ENCODE measurements around the gene KRTAP17-1.
"Not testable (repeated sequence)": the region's sequence is repeated elsewhere in the genome, so short reads cannot be mapped to it uniquely, and the experiment has no call there.

Gene KRTAP17-1

DNA sequence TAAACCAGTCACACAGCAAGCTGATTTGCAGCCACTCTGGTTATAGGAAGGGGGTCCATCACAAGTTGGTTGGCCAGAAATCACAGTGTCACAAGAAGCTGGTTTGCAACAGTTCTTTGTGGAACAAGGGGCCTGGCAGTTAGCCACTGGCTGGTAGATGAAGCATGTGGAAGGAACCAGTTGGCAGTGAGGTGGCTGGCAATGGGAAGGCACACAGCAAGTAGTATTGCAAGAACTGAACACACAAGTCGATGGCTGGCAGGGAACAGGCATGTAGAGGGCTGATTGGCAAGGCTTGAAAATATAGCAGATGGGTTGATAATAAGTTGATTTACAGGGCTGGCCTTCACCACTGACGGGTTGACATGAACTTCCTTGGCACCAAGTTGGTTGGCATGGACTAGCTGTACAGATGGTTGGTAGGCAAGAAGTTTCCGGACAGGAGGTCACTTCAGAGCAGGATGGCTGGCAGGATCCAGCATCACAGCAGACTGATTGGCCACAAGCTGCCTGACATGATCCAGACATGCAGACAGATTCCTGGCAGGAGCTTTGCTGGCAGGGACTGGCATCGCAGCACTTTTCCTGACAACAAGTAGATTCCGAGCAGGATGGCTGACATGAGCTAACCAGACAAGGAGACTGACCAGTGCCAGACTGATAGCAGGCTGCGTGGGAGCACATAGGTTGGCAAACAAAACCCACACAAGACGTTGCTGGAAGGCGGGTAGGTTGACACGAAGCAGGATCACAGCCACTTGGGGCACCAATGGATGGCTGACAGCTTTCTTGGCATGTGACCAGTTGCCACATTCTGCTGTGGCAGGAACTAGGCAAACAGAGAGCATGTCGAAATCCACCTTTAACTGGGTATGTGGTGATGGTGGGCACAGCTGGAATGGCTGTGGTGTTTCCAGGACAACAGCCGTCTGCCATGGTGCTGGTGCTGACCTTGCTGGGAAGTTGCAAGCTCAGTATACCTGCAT is 13.3 kb downstream of the KRTAP17-1 start, which contains the start of gene KRTAP29-1:
TSS of gene KRTAP29-1 (minus strand) at position 936 of the 986 bp plus-strand sequence. CDS start at position 936, 0 bp downstream.
- no peak for DNase-seq

DNA sequence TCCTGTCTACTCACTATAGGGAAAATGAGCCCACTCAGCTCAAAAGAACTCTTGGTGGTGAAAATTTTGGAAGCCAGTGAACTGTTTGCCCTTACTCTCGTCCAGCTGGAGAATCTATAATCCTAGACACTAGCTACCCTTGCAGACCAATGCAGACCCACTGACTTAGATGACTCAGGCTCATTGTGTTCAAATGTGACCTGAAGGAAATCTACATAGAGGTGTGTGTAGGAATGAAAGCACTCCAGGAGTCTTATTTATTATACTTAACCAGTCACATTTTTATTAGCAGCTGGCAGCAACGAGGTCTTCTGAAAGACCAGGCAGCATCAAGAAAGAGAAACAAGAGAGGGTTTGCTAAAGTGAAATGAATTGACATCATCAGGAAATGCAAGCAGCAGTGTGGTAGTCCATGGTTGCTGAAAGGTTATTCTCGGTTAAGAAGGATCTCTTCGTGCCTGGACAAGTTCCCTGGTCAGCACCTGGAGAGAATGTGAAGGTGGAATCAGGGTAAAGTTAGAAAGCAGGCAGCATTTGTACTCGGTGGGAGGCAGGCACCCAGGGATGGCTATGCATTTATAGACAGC is 14.2 kb downstream of the KRTAP17-1 start:
- DNase-seq: no peak

DNA sequence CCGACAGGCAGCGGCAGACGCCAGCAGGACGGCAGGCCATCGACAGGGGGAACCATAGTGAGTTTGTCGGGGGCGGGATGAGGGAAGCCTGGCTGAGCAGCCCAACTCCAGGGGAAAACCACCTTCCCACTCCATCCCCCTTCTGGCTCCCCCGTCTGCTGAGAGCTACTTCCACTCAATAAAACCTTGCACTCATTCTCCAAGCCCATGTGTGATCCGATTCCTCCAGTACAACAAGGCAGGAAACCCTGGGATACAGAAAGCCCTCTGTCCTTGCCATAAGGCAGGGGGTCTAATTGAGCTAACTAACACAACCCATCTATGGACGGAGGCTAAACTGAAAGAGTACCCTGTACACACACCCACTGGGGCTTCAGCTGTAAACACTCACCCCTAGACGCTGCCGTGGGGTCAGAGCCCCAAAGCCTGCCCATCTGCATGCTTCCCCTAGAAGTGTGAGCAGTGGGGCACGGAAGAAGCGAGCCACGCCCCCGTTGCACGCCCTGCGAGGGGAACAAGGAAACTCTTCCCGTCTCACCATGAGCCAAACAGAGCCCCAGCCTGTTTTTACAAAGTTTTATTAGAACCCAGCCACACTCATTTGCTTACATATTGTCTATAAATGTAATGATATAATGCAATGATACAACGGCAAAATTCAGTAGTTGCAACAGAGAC is 16.9 kb downstream of the KRTAP17-1 start:
- DNase-seq: no peak

DNA sequence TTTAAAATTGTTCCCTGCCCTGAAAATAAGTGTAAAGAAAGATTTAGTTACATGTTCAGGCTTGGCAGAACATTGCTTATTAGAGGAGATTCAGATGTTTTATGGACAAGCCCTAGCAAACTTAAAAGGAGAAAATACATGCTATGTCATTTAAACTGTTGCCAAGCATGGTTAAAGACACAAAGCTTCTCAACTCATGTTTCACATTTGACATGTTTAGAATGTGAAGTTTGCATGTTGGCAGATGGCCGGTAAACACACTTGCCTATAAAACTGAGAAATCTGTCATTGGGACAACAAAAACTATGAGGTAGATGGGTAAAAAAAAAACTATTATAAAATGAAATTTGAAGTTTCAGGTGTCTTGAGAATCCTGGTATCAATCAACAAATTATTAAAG is 18.7 kb downstream of the KRTAP17-1 start:
- no peak for DNase-seq

DNA sequence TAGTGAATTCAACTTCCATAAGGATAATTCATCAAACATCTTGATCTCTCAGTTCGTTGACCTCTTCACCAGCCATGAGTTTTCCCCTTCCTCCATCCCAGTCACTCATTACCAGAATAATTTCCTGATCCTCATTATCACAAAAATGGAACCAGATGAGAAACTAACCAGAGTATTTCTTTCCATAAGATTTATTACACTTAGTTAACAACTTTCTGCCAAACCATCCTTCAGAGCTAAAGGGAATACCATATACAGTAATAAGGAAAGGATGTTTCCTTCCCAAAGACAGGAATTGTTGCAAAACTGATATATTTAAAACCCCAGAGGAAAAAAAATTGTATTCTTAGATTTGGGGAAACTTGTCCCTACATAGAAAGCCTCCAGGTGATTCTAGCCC is 21.5 kb downstream of the KRTAP17-1 start:
- DNase-seq: no peak

DNA sequence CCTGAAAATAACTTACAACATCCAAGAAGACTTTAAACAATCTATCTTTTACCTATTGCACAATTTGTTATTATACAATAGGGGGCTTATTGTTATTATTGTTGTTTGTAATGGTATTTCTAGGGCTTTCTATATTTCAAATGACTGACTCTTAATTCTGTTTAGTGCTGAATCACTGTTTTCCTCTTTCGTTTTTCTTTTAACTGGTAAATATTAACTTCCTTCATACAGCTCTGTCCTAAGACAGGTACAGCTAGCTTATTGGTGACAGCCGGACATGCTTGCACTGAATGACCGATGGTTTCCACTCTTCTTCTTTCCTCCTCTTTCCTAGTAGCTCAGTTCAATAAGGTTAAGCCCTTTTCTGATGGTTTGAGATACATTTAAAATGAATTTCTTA is 28.5 kb downstream of the KRTAP17-1 start:
- DNase-seq: no peak

DNA sequence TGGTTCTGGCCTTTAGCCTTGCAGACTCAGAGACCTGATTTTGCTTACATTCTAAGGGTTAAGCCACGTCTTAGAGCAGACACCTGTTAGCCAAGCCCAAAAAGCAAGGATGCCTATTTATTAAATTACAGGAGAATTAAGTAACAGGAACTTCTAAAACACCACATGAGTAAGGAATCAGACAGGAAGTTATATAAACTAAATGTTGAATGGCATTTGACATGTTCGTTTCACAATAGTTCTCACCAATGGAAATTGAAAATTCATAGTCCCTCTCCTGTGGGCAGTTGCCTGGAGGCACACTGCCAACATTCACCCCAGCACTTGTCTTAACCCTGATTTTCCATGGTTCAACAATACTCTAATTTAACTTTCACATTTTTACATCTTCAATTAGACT is 31.0 kb downstream of the KRTAP17-1 start:
- DNase-seq: no peak

DNA sequence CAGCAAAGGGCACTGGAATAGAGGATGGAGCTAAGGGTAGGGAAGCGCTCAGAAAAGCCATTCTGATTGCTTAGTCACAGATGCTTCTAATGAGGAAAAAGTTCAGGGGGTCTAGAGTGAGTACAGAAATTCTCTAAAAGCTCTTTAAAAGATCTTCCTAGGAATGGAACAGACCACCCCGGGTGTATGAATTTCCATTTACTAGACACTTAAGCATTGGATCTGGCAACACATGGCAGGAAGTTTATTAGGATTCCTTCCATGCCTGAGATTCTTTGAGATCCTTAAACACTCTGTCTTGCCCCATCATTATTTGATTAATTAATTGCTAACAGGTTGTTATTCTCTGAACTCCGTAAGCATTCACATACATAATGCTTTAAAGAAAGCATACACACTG is 31.5 kb downstream of the KRTAP17-1 start:
- DNase-seq: no peak

DNA sequence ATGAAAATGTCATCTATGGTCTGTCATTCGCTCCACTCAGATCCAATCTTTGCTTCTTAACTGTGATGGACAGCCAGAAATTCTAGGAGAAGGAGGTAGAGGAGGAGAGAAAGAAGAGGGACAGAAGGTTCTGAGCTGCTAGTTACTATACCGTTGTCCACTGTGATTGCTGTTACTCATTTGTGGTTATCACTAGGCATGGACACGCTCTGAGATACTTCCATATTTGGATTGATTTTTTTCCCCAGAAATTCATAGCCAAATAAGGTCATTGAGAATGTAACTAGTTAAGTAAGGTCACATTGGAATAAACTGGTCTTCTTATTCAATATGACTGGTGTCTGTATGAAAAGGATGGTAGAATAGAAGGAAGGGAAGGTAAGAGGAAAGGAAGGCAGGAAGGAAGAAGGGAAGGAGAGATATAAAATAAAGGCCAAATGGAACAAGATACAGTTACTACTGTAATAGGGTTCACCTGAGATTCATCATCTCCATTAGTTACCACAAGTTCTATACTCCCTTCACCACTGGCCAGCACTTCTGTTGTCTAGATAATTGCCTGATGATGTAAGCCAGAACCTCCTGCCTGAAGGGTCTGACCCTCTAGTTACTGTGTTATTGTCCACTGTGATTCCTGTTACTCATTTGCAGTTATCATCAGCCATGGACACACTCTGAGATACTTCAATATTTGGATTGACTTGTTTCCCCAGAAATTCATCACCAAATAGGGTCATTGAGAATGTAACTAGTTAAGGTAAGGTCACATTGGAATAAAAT is 37.1 kb downstream of the KRTAP17-1 start:
- no peak for DNase-seq

DNA sequence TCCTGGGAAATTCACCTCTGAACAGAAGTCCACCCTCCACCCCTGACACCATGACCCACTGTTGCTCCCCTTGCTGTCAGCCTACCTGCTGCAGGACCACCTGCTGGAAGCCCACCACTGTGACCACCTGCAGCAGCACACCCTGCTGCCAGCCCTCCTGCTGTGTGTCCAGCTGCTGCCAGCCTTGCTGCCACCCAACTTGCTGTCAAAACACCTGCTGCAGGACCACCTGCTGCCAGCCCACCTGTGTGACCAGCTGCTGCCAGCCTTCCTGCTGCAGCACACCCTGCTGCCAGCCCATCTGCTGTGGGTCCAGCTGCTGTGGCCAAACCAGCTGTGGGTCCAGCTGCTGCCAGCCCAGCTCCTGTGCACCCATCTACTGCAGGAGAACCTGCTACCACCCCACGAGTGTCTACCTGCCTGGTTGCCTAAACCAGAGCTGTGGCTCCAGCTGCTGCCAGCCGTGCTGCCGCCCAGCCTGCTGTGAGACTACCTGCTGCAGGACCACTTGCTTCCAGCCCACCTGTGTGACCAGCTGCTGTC is 39.8 kb downstream of the KRTAP17-1 start, which contains the start of gene KRTAP9-7:
TSS of gene KRTAP9-7 (plus strand) at position 51 of the 543 bp plus-strand sequence. CDS start at position 51, 0 bp downstream.
- DNase-seq: not testable (repeated sequence)

DNA sequence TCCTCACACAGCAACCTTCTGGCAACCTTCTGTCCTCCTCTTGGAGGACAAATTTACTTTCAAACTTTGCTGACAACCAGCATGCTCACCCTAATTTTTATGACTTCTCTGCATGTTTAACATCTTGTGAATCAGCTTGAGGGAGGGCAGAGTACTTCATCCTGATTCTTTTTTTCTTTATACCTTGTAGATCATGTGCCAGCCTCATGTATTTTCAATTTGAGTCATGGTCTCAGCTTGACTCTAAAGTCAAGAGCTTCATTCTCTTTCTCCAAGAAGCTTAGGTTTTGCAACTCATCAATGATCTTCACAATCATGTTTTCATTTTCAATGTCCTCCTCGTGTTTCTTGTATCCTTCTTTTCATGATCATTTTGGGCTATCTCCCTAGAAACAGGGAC is 43.7 kb downstream of the KRTAP17-1 start:
- DNase-seq: no peak

DNA sequence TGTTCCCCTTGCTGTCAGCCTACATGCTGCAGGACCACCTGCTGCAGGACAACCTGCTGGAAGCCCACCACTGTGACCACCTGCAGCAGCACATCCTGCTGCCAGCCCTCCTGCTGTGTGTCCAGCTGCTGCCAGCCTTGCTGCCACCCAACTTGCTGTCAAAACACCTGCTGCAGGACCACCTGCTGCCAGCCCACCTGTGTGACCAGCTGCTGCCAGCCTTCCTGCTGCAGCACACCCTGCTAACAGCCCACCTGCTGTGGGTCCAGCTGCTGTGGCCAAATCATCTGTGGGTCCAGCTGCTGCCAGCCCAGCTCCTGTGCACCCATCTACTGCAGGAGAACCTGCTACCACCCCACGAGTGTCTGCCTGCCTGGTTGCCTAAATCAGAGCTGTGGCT is 44.2 kb downstream of the KRTAP17-1 start:
- not testable (repeated sequence) for DNase-seq

DNA sequence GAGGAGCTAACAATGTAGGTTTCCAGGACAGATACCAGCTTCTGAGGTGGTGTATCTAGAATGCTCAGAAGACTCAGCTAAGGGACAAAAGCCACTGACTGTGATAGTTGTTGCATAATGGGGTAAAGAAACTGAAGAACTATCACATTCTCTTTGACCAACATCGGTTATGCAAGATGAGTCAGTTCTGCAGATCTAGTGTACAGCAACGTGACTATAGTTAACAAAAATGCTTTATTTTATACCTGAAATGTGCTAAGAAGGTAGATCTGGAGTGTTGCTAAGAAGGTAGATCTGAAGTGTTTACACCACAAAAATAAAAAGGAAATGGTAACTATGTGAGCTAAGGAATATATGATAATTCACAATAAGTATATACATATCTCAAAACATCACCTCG is 47.8 kb downstream of the KRTAP17-1 start:
- no peak for DNase-seq

DNA sequence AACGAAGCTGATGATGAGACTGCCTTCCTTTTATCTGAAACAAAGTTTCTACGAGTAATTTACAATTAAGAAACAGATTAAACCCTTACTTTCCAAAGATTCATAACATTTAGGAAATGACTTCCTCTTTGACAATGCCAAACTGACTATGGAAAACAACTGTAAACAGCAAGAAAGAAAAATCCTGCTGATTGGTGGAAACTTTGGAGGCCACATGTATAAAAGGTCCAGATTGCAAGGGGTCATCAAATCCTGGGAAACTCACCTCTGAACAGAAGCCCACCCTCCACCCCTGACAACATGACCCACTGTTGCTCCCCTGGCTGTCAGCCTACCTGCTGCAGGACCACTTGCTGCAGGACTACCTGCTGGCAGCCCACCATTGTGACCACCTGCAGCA is 50.4 kb downstream of the KRTAP17-1 start, which contains the start of gene KRTAP9-6:
TSS of gene KRTAP9-6 (plus strand) at position 301 of the 400 bp plus-strand sequence. CDS start at position 301, 0 bp downstream.
- DNase-seq: no peak

Measured in NCI-H1417 treated with DMSO at 0.1 percent for 48 hours (cell line).